Inflammatory macrophage treated with lipopolysaccharide for 4 hours (primary cell): ENCODE results near the gene SLC9A9.
A peak's percentile ranks its signal among the peaks of the same experiment; 100 is the strongest.

Source experiments
- DNase-seq: peaks from one replicate; pipeline ENCODE4 v3.0.0-alpha.2; 2020

Gene SLC9A9

DNA sequence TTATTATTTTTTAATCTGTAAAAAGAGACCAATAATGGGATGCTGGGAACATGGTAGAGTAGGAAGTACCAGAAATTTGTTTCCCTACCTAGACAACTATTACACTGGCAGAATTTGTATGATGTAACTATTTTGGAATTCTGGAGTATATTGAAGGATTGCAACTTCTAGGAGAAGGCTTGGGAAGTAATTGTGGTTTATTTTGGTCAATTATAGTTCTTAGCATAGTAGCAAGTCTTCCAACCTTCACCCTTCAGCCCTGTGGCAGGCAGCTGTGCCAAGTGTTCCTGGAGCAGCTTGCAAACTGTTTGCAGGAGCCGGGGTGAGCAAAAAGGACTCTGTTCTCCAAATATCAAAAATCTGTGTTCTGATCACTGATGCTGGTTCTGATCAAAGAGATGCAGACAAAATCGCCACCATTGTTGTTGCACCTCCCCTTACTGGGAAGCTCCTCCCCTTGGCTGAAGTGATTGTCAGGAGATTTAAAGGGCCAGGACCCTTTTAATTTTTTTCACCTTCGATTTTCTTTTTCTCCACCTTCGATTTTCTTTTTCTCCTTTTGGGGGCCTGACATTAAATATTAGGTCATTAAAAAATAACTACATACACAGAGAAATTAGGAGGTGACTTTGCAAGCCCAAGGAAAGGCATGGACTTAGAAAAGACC lies 363.3 kb downstream of the SLC9A9 start:
- no peak for DNase-seq

- DNase-seq: no peak
Observed at GRCh38 chr3:143483214-143483613, 365.1 kb downstream of the SLC9A9 start.

DNA sequence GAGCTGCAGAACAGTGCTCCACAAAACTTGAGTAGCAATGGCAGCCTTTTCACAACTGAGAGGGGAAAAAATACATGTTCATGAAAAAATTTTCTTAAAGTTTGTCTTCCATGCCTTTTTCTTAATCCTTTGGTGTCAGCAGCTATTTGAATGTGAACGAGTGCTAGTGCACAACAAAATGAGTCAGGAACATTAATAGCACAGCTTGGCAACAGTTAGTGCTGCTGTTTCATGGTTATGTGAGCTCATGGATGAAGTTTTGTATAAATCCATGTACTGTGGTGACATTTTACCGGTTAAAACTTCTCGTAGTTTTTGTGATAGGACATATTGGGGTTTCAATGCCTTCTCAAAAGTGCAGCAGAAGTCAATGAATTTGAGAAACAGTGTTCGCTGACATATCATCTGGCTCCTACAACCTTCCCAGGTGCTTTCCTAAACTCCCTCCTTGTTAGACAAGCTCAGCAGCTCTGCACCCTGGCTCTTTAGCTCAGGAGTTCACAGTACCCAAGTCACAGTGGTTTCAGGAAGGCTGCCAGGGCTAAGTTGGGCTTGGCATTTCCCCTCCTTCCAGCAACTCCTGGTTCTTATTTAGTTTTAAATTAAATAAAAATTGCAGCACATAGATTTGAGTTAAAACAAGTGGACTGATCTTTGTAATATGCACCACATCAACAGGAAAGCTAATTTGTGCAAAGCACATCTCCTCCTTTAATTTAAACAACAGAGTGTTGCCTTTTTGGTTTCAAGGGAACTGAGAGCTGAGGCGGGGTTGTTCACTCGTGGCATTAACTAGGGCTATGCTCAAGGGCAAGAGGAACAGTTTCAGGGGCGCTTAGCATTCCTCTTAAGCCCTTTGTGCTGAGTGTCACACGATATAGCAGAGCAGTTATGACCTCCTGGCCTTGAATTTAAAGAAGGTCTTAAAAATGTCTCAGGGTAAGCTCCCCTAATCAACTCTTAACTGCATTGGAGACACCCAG lies 365.9 kb downstream of the SLC9A9 start:
- no peak for DNase-seq

- no peak for DNase-seq
Observed at GRCh38 chr3:143480344-143480743, 367.9 kb downstream of the SLC9A9 start.

DNA sequence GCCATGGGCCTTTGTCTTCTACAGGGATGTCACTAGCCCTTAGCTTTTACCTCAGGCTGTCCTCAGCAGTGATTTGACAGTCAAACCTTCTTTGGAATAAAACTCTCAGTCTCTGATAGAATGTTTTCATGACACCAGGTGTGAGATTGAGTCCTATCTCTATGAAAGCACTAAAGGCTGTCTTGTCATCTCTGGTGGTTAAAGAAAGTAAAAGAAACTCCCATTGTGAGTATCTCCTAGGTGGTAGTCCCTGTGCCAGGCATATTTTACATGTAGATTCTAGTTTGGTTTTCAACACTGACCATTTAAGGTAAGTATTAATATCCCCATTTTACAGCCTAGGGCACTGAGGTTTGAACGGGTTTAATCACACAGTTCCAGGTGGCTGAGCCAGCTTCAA lies 368.5 kb downstream of the SLC9A9 start:
- DNase-seq: no peak

GRCh38 chr3:143478115-143478693 lies 370.1 kb downstream of the SLC9A9 start:
- DNase-seq: peak; percentile 11

GRCh38 chr3:143476965-143477640 lies 371.2 kb downstream of the SLC9A9 start:
- no peak for DNase-seq

DNA sequence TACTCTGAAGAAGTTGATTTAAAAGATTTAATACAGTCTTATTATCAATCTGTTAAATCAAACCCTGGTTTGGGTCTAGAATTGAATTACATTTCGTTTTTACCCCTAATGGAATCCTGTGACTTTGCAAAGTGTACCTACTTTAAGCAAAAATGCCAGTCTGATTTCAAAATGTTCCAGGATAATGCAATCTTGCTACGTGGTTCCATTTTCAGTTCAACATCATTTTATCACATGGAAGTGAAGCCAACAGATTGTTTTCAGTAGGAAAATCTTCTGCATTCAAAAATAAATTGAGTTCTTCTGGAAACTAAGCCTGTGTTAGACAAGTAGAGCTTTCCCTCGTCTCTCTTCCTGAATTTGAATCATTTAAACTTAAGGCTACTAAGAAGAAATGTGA lies 372.3 kb downstream of the SLC9A9 start:
- peak; percentile 64 for DNase-seq

GRCh38 chr3:143472731-143473523 lies 375.3 kb downstream of the SLC9A9 start:
- DNase-seq: peak; percentile 53

GRCh38 chr3:143471705-143472104 lies 376.6 kb downstream of the SLC9A9 start:
- DNase-seq: no peak

DNA sequence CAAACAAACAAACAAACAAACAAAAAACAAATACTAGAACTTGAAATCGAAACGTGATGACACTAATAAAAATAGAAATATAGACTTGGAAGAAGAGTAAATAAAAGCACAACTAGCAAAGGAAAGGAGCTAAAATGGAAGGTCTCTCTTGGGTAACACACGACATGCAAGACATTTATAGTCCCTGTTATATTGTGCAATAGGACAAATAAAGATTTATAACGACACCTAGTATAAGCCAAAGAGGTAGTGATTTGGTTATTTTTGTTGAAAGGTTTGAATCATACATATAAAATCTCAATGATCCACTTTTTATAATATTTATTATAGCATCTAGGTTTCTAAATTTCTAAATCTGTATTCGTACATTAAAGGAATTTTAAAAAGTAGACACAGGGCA lies 379.1 kb downstream of the SLC9A9 start:
- DNase-seq: no peak

DNA sequence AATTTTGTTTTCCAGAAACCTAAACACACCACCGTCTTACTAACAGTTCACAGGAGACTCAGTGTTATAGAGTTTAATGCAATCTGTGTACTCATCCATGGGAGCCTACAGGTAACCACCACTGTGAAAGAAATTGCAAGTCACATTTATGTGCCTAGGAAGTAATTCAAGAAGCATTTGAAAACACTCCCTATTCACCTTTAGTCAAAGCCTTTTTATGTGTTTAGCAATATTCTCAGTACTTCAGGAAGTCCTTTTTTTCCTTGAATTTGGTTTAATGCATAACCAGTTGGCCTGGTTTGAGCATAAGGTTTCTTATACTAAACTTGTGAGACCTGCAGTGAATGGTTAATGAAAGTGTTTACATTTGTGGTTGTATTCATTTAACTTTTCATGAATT lies 382.6 kb downstream of the SLC9A9 start:
- DNase-seq: no peak

- DNase-seq: no peak
Observed at GRCh38 chr3:143464850-143465249, 383.4 kb downstream of the SLC9A9 start.

- DNase-seq: no peak
Observed at GRCh38 chr3:143455480-143455879, 392.8 kb downstream of the SLC9A9 start.

- DNase-seq: no peak
Observed at GRCh38 chr3:143450632-143451031, 397.6 kb downstream of the SLC9A9 start.

GRCh38 chr3:143447491-143447890 lies 400.8 kb downstream of the SLC9A9 start:
- no peak for DNase-seq

DNA sequence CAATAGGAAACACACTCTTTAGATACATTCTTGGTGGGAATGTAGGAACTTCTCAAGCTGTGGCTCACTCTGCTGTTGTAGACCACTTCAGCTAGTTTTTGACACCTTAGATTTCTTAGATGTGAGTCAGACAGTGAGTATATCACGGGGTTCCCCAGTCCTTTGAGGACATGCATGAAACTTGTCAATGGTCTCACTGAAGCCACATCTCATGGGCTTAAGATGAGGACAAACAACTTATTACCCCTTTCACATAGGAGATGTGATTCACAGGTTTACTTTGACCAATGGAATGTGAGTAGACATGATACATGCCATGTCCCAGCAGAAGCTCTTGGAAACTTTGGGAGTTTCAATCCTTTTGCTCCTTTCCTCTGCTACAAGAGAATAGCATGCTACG lies 403.1 kb downstream of the SLC9A9 start:
- DNase-seq: peak; percentile 67

DNA sequence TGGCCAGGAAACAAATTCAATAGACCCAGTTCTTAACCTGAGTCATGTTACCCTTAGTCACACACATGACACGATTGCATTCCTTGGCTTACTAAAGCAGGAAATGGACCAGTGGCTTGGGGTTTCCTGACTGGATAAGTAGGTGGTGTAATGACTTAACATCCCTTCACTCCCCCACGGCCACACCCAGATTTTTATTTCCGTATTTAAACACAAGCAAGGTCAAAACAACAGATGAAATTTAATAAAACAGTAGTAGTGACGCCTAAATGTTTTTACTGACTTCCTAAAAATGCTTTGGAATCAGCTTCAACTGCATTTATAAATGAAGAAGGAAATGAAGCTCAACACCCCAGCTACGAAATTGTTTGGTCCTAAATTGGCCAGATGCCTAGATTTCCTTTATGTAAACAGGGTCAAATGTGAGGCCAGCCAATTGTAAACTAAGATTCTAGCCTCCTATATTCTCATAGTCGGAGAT lies 404.4 kb downstream of the SLC9A9 start:
- peak; percentile 99 for DNase-seq

GRCh38 chr3:143442814-143443447 lies 405.3 kb downstream of the SLC9A9 start:
- no peak for DNase-seq

DNA sequence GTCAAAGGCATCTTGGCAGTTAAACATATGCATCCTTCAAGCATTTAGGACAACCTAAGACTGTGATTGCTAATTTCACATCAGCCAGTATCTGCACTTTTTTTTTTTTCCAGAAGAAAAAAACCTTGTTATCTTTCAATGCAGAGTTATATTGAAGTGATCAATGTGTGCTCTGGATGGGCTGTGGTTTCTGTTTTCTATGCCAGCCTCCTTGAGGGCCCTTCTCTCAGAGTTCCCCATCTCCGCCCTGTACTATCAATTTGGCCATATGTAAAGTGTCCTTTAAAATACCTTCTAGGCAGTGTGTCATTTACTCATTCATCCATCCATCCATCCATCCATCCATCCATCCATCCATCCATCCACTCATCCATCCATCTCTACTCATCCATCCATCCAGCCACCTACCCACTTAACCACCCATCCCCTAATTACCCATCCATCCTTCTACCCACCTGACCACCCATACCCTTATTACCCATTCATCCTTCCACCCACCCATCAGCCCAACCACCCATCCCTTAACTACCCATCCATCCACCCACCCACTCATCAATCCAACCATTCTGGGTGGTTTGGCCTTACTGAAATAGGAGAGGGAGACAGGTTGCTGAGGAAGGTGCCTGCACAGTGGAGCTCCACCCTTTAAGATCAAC lies 406.6 kb downstream of the SLC9A9 start:
- no peak for DNase-seq

DNA sequence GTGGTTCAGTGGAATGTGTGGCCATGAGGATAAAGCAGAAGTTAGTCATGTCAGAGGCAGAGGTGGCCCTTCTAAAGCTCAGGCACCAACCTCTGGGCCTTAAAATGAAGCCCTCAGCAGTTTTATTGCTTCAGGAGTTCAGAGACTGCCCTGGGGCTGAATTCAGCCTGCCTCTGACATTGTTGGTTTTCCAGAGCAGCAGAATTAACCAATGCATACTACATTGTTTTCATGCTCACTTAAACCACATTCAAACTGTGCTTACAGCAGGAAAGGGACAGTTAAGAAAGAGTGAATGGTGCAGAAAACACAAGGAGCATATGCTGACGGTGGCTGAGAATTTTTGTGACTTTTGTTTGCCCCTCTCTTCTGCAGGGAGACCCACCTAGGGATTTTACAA lies 408.5 kb downstream of the SLC9A9 start:
- DNase-seq: no peak
